ENCODE data around the gene SULF2.
A peak's percentile ranks its signal among the peaks of the same experiment; 100 is the strongest.

The SULF2 gene

GRCh38 chr20:47647994-47648393, 137.3 kb downstream of the SULF2 start:
- no peak for DNase-seq (ENCODE audit: low read depth)

- no peak for DNase-seq (ENCODE audit: low read depth)
Observed at GRCh38 chr20:47645632-47646031, 139.6 kb downstream of the SULF2 start.

- no peak for DNase-seq (ENCODE audit: low read depth)
Observed at GRCh38 chr20:47642624-47643023, 142.7 kb downstream of the SULF2 start.

- DNase-seq (ENCODE audit: low read depth) = no peak
Observed at GRCh38 chr20:47642118-47642517, 143.2 kb downstream of the SULF2 start.

- no peak for DNase-seq (ENCODE audit: low read depth)
Observed at GRCh38 chr20:47638851-47639250, 146.4 kb downstream of the SULF2 start.

GRCh38 chr20:47635256-47635655, 150.0 kb downstream of the SULF2 start:
- DNase-seq (ENCODE audit: low read depth) = no peak

- no peak for DNase-seq (ENCODE audit: low read depth)
Observed at GRCh38 chr20:47631078-47631477, 154.2 kb downstream of the SULF2 start.

GRCh38 chr20:47629907-47630306, 155.4 kb downstream of the SULF2 start:
- no peak for DNase-seq (ENCODE audit: low read depth)

GRCh38 chr20:47627540-47627939, 157.7 kb downstream of the SULF2 start:
- no peak for DNase-seq (ENCODE audit: low read depth)

GRCh38 chr20:47623206-47623605, 162.1 kb downstream of the SULF2 start:
- no peak for DNase-seq (ENCODE audit: low read depth)

GRCh38 chr20:47622118-47622665, 163.1 kb downstream of the SULF2 start:
- DNase-seq (ENCODE audit: low read depth) = no peak

GRCh38 chr20:47620808-47621805, 164.2 kb downstream of the SULF2 start:
- no peak for DNase-seq (ENCODE audit: low read depth)

- DNase-seq (ENCODE audit: low read depth) = no peak
Observed at GRCh38 chr20:47618479-47618878, 166.8 kb downstream of the SULF2 start.

- no peak for DNase-seq (ENCODE audit: low read depth)
Observed at GRCh38 chr20:47614703-47615309, 170.5 kb downstream of the SULF2 start.

GRCh38 chr20:47612670-47613069, 172.6 kb downstream of the SULF2 start:
- no peak for DNase-seq (ENCODE audit: low read depth)

GRCh38 chr20:47611785-47612184, 173.5 kb downstream of the SULF2 start:
- no peak for DNase-seq (ENCODE audit: low read depth)

GRCh38 chr20:47610945-47611250, 174.4 kb downstream of the SULF2 start:
- no peak for DNase-seq (ENCODE audit: low read depth)

GRCh38 chr20:47610247-47610944, 174.9 kb downstream of the SULF2 start:
- peak; percentile 68 for DNase-seq (ENCODE audit: low read depth)

- no peak for DNase-seq (ENCODE audit: low read depth)
Observed at GRCh38 chr20:47609001-47609400, 176.3 kb downstream of the SULF2 start.
